ENCODE results near the gene TTC4.
"Not testable (repeated sequence)": the region's sequence is repeated elsewhere in the genome, so short reads cannot be mapped to it uniquely, and the experiment has no call there.

Gene TTC4

GRCh38 chr1:54751426-54751825 is 35.8 kb downstream of the TTC4 start:
- no peak for DNase-seq

GRCh38 chr1:54754045-54754444 is 38.4 kb downstream of the TTC4 start:
- no peak for DNase-seq

- no peak for DNase-seq
Measured at GRCh38 chr1:54754486-54755285, 39.0 kb downstream of the TTC4 start.

- no peak for DNase-seq
Measured at GRCh38 chr1:54757833-54758232, 42.2 kb downstream of the TTC4 start.

GRCh38 chr1:54758678-54759348 is 43.2 kb downstream of the TTC4 start:
- DNase-seq: no peak

GRCh38 chr1:54763816-54764132 is 48.1 kb downstream of the TTC4 start:
- DNase-seq: no peak

GRCh38 chr1:54764133-54764921 is 48.7 kb downstream of the TTC4 start, which contains the start of gene PARS2:
Gene PARS2, minus strand, starts transcription at chr1:54764523. Its CDS starts 5,362 bp downstream, at chr1:54759161.
- DNase-seq: peak; percentile 96

- no peak for DNase-seq
Measured at GRCh38 chr1:54764922-54765561, 49.4 kb downstream of the TTC4 start.

- DNase-seq: no peak
Measured at GRCh38 chr1:54766726-54767125, 51.1 kb downstream of the TTC4 start.

- no peak for DNase-seq
Measured at GRCh38 chr1:54767526-54767925, 51.9 kb downstream of the TTC4 start.

- no peak for DNase-seq
Measured at GRCh38 chr1:54768093-54768492, 52.4 kb downstream of the TTC4 start.

- no peak for DNase-seq
Measured at GRCh38 chr1:54772951-54773350, 57.3 kb downstream of the TTC4 start.

GRCh38 chr1:54774820-54775498 is 59.3 kb downstream of the TTC4 start:
- no peak for DNase-seq

GRCh38 chr1:54775828-54776721 is 60.4 kb downstream of the TTC4 start:
- DNase-seq: not testable (repeated sequence)

GRCh38 chr1:54777011-54777410 is 61.4 kb downstream of the TTC4 start:
- DNase-seq: no peak

GRCh38 chr1:54777431-54777830 is 61.8 kb downstream of the TTC4 start:
- no peak for DNase-seq

- DNase-seq: no peak
Measured at GRCh38 chr1:54781023-54781723, 65.5 kb downstream of the TTC4 start.

- no peak for DNase-seq
Measured at GRCh38 chr1:54782156-54782555, 66.5 kb downstream of the TTC4 start.

- DNase-seq: no peak
Measured at GRCh38 chr1:54782588-54782987, 66.9 kb downstream of the TTC4 start.

GRCh38 chr1:54784066-54784465 is 68.4 kb downstream of the TTC4 start:
- no peak for DNase-seq

GRCh38 chr1:54786778-54787177 is 71.1 kb downstream of the TTC4 start:
- no peak for DNase-seq

All from SIG-M5 (cell line).